ENCODE measurements around the gene RBP4.

RBP4 gene

GRCh38 chr10:93597075-93597599 lies 3.9 kb downstream of the RBP4 start:
- no peak overlapping the region for H3K4me3 ChIP-seq (replicated peaks; ENCODE audit: low read depth, low read length)
- TF ChIP-seq CTCF (IDR thresholded peaks at IDR 0.05; ENCODE audit: low read depth, low read length, missing control alignments), result no peak
- no peak for DNase-seq (ENCODE audit: extremely low read depth, low read depth)

- no peak overlapping the region for H3K4me3 ChIP-seq (replicated peaks; ENCODE audit: low read depth, low read length)
- TF ChIP-seq CTCF (IDR thresholded peaks at IDR 0.05; ENCODE audit: low read depth, low read length, missing control alignments), result no peak
- DNase-seq (ENCODE audit: extremely low read depth, low read depth), result no peak
Observed at GRCh38 chr10:93596539-93596938, 4.5 kb downstream of the RBP4 start.

DNA sequence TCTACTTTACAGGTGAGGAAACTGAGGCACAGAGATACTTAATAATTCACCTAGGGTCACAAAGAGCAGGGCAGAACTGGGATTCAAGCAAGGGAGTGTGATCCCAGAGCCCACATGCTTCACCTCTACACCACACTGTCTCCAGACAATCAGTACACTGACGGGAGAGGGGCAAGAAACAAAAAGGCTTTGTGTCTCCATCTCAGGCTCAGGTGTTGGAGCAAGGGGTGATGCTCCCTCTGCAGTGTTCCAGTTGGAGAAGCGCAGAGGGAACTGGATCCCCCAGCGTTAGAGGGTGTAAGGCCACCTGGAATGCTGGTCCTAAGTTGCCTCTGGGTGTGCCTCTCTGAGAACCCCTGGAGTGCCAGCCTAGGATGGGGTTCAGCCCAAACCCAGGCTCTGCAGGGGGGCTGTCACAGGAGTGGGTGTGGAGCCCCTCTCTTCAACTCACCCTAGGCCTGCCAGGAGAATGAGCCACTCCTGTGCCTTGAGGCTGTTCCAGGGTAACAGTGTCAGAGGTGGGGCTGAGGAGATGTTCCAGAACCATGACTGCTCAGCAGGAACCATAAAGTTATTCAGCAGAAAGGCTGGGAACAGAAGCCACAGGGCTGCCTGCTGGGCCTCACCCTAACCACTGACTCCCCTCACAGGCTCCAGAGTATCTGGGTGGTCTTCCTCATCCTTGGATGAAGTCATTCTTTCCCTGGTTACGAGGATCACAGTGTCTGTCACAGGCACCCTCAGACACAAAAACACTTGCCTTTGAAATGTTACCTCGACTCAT lies 5.5 kb downstream of the RBP4 start:
- no peak for DNase-seq (ENCODE audit: extremely low read depth, low read depth)
- H3K4me3 ChIP-seq (replicated peaks; ENCODE audit: low read depth, low read length), result no peak overlapping the region
- no peak for TF ChIP-seq CTCF (IDR thresholded peaks at IDR 0.05; ENCODE audit: low read depth, low read length, missing control alignments)

- DNase-seq (ENCODE audit: extremely low read depth, low read depth), result no peak
- TF ChIP-seq CTCF (IDR thresholded peaks at IDR 0.05; ENCODE audit: low read depth, low read length, missing control alignments), result no peak
- H3K4me3 ChIP-seq (replicated peaks; ENCODE audit: low read depth, low read length), result no peak overlapping the region
Observed at GRCh38 chr10:93594518-93594917, 6.5 kb downstream of the RBP4 start.

GRCh38 chr10:93593749-93594148 lies 7.3 kb downstream of the RBP4 start:
- TF ChIP-seq CTCF (IDR thresholded peaks at IDR 0.05; ENCODE audit: low read depth, low read length, missing control alignments), result no peak

GRCh38 chr10:93593254-93593653 lies 7.8 kb downstream of the RBP4 start:
- no peak for DNase-seq (ENCODE audit: extremely low read depth, low read depth)
- TF ChIP-seq CTCF (IDR thresholded peaks at IDR 0.05; ENCODE audit: low read depth, low read length, missing control alignments), result no peak
- H3K4me3 ChIP-seq (replicated peaks; ENCODE audit: low read depth, low read length), result no peak overlapping the region

More at GRCh38 chr10:93593749-93594148, 7.3 kb downstream of the RBP4 start:
- DNase-seq (ENCODE audit: extremely low read depth, low read depth), result no peak
- no peak overlapping the region for H3K4me3 ChIP-seq (replicated peaks; ENCODE audit: low read depth, low read length)
